GM19324 (cell line): ENCODE data around the gene PLA2G3.
"Not testable (repeated sequence)": the region's sequence is repeated elsewhere in the genome, so short reads cannot be mapped to it uniquely, and the experiment has no call there.

Experiments used
- ATAC-seq: cut with Tn5 transposase; IDR thresholded peaks from one replicate; pipeline ENCODE4 v1.9.1; 2021; ENCODE audit warnings: mild to moderate bottlenecking, moderate library complexity; ENCODE audit not compliant: unreplicated experiment, low FRiP score

Gene PLA2G3

DNA sequence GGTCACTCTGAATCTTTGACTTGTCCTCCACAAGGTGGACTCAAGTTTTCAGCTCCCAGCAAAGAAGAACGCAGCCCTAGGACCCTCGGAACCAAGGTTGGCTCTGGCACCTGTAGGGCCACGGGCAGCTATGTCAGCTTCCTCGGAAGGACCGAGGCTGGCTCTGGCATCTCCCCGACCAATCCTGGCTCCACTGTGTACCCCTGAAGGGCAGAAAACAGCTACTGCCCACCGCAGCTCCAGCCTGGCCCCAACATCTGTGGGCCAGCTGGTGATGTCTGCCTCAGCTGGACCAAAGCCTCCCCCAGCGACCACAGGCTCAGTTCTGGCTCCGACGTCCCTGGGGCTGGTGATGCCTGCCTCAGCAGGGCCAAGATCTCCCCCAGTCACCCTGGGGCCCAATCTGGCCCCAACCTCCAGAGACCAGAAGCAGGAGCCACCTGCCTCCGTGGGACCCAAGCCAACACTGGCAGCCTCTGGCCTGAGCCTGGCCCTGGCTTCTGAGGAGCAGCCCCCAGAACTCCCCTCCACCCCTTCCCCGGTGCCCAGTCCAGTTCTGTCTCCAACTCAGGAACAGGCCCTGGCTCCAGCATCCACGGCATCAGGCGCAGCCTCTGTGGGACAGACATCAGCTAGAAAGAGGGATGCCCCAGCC is 15.4 kb downstream of the PLA2G3 start:
- no peak for ATAC-seq

DNA sequence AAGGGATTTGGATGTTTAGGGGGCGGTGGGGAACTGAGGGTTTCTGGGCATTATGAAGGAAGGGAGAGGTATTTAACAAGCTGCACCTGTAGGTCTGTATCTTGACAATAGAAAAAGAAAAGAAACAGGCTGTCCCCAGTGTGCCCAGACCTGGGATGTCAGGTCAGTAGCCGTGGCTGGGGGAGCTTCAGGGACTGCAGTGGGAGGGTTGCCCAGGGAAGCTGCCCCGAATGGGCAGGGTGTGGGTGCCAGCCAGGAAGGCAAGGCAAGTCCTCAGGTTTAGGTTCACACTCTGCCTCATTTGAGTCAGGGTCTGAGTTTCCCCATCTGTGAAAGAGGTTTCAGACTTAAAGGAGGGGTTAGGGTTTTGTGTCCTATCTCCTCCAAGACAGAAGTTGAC is 16.0 kb downstream of the PLA2G3 start:
- ATAC-seq = no peak

DNA sequence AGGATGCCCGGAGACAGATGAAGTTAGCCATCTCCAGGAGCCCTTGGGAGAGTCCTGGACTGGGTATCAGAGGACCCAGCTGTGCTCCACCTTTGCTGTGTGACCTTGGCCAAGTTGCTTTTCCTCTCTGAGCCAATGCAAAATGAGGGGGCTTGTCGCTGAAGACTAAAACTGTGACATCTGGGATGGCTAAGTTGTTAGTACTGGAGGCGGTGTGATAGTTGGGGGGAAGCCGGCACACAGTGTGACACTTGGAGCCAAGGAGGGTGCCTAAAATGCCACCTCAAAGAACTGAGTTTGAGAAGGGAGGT is 17.1 kb downstream of the PLA2G3 start:
- no peak for ATAC-seq

DNA sequence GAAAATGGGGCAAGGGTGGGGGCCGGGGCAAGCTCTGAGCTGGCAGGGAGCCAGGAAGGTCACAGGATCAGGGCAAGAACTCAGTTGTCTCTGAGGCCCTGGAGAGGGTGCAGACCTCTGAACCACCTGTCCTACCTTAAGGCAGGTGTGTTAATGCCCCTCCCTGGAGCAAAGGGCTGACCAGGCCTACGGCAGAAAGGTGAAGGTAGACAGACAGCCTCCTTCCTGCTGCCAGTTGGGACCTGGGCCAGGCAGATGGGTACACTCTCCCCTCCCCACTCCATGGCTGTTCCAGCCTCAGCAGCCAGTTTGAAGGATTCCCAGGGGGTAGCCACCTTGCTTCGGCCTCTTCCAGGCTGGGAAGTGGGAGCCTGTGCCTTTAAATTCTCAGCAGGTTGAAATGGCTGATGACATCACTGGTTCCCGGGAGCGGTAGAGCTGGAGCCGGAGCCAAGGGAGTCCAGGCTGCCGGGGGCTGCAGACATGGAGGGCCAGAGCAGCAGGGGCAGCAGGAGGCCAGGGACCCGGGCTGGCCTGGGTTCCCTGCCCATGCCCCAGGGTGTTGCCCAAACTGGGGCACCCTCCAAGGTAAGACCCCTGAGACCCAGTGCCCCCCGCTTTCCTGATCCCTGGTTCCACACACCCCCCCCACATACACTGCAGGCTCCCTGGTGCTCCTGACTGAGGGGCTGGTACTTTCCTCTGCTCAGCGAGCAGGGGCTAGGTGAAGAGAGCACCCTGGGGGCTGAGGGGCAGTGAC is 17.6 kb downstream of the PLA2G3 start, which contains the start of gene INPP5J:
TSS of gene INPP5J (plus strand) at position 435 of the 760 bp plus-strand sequence. CDS start at position 484, 49 bp downstream.
- ATAC-seq = no peak

DNA sequence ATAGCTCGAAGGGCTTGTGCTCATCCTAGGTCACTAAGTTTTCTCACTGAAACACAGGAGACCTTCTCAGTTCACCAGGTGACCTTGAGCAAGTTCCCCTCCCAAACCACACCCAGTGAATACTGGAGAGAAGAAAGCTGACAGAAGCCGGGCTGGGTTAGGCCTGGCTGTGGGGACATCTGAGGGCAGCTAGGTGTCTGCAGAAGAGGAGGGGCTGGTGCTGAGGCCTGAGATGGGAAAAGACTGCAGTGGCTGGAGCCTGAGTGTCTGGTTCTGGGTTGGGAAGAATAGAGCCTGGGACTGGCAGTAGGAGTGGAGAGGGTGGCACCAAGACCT is 18.1 kb downstream of the PLA2G3 start:
- no peak for ATAC-seq

DNA sequence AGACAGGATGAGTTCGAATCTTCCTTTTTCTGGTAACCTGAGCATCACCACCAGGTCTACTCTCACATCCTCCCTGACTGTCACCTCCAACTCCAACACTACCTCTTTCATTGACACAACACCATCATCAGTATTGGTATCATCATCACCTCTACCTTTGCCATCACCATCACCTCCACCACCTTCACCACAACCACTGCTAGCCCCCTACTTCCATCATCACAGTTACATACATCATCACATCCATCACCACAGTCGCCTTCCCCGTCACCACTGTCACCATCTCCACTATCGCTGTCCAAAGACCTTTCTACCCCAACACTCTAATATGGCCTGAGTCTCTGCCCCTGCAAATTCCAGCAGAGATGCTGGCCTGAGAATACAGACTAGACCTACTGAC is 18.9 kb downstream of the PLA2G3 start:
- no peak for ATAC-seq

DNA sequence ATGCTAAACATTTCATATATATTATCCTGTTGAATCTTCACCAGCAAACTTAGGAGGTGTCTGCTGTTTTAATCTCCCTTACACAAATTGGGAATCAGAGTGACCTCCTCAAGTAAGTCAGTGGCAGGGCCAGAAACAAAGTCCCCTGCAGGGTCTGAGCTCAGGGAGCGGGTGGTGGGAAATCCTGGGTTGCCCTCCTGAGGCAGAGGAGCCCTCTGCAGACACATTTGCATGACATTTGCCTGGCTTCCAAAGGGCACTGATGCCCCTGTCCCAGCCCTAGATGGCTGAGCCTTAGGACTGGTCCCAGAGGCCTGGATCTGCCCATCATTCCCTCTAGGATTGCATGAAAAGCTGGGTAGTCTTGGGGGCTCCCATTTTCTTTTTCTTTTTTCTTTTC is 19.7 kb downstream of the PLA2G3 start:
- no peak for ATAC-seq

DNA sequence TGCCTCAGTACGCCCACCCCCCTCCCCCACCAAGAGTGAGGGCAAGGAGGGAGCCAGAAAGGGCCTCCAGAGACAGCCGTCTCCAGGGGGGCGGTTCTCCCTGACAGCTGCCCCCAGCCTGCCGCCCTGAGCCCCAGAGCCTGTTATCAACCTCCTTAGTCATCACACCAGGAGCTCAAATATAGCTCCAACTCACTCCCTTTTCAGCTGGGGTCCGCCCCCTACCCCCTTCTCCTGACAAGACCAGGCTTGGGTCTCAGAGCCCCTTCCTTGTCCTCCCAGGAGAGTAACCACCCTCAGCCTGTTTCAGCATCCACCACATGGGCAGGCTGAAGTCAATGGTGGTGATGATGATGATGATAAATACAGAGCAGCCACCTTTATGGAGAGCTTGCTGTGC is 20.1 kb downstream of the PLA2G3 start:
- ATAC-seq = no peak

DNA sequence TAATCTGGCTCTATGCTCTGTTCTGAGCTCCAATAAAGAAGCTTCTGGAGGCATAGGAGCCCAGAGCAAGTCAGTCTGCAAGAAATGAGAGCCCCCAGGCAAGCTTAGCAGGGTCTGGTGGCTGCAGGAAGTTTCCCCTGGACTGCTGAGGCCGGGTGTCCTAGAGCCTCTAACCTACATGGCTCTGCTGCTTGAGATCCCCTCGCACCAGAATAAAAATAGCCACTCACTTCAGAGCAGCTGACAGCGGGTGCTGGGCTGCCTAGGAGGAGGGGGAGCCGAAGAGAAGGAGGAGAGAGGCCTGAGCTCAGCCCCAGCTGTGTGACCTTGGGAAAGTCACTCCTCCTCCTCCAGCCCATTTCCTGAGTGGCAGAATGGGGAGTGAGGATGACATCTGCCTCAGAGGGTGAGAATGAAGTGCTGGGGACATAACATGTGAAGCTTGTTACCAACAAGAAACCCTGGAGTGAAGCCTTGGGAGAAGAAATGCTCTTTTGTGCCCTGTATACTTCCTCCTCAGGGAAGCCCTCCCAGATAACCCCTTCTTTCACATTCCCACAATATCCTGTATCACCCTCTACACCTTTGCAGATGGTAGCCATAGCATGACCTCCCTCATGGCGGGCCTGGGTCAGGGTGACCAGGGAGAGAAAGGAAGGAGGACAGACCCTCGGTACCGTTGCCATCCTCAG is 21.1 kb downstream of the PLA2G3 start:
- ATAC-seq = no peak

DNA sequence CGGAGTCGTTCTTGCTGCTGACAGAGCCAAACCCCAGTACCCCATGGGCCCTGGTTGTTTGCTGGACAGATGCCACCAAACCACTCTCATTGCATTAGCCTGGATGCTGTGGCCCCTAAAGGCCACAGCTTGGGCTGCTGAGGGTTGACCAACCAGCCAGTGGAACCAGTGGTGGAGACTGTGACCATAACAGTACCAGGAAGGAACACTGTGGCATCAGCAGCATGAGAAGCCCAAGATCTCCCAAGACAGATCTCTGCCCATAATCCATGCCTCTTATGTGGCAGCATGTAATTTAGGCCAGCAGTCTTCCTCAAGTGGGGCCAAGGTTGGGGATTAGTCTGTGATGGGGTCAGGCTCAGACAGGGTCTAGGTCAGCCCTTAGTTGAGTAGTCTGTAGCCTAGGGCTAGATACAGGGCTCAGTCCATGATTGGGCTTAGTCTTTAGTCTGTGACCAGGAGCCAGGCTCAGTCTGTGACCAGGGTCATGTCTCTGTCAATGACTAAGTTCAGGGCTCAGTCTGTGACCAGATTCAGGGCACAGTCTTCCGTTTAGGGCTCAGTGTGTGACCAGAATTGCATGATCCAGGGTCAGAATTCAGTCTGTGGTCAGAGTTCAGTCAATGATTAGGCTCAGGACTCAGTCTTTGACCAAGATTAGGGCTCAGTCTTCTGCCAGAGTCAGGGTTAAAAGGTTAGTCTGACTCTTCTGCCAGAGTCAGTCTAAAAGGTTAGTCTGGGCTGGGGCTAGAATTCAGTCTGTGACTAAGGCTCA is 22.1 kb downstream of the PLA2G3 start:
- no peak for ATAC-seq

DNA sequence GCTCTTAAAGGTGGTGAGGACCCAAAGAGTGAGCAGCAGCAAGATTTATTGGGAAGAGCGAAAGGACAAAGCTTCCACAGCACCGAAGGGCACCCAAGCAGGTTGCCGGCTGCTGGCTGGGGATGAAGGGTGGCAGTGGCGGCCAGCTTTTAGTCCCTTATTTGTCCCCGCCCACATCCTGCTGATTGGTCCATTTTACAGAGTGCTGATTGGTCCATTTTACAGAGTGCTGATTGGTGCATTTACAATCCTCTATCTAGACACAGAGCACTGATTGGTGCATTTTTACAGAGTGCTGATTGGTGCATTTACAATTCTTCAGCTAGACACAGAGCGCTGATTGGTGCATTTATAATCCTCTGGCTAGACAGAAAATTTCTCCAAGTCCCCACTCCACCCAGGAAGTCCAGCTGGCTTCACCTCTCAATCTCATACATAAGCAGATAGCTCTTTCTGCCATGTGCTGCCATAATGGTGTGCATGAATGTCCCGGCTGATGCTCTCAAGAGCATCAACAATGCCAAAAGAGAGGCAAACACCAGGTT is 27.7 kb downstream of the PLA2G3 start:
- ATAC-seq = not testable (repeated sequence)

DNA sequence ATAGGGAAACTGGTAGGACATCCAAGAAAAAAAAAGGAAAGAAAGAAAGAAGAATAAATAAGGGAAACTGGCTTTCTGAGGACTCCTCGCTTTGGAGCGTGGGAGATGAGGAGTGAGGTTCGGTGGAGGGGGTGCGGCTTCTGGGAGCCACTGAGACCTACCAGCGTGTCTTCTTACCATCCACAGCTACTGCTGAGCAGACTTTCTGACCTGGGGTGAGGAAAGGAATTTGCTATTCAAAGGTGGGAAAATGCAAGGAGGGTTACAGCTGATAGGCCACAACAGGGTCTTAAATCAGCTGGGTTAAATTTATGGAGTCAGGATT is 32.5 kb downstream of the PLA2G3 start:
- peak; percentile 23 for ATAC-seq

DNA sequence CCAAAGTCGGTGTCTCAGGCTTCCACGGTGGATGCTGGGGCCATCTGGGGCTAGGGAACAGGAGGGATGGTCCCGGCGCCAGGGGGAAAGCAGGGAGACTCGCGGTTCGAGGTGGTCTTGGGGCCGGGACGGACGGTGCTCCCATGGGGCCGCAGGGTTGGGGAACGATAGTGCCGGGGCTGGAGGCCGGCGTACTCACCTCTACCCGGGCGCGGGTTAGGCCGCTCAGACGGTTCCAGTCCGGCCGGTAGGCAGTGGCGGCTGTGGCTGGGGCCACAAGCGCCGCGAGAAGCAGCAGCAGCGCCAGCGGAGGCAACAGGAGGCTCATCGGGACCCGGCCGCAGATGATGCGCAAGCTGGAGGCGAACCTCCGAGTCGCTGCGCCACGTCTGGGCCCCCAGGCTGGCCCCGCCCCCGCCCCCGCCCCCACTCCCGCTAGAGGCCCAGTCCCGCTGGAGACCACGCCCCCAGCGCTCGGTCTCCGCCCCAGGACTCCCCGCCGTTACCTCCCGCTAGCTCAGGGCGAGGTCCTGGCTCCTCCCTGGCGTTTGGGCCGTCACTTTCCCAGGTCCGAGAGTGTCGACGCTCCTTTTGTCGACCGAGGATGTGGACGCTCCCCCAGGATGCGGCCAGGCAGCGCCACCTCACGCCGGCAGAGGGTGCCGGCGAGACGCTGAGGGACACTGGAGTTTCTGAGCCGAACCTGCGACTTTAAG is 33.0 kb downstream of the PLA2G3 start, which contains the start of gene SELENOM:
TSS of gene SELENOM (minus strand) at position 391 of the 716 bp plus-strand sequence. CDS start at position 328, 63 bp downstream.
- peak; percentile 86 for ATAC-seq

DNA sequence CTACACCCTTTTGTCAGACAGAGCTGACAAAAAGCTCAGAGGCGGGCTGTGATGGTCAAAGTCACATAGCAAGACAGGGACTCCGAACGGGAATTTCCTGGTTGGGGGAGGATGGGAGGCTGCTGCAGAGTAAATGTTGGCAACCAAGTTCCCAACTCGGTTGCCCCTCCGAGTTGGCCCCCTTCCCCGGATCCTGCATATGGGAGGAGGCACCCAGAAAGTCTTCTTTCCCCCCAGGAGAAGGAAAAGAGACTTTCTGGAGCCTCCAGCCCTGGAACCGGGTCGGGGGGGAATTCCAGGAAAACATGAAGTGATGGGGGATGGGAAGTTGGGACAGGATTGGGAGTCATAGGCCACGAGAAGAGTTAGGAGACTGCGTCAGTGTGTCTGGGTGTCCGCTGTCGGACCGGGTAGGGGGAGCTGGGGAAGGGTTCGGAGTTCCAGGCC is 33.6 kb downstream of the PLA2G3 start:
- ATAC-seq = no peak

DNA sequence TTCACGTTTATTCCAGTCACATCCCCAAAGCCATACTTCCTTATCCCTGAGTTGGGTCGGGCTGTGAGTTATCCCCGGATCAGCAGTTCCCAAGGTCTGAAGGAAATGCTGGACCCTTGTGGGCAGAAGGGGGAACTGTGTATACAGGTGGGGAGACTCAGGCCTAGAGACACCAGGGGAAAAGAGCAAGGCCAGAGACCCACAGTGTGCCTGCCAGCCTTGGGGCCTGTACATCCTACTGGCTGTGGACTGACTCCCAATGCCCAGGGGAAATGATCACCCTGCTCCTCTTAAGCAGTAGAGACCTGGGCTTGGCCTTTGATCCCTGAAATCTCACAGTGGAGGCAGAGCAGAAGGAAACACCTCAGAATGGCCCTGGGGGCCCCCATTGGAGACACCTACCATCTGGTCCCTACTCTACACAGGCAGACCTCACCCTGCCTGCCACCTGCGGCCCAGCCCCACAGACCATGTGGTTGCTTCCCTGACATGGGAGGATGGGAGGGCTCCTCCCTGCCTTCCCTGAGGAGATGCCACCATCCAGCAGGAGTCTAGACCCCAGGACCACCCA is 34.2 kb downstream of the PLA2G3 start:
- ATAC-seq = no peak

DNA sequence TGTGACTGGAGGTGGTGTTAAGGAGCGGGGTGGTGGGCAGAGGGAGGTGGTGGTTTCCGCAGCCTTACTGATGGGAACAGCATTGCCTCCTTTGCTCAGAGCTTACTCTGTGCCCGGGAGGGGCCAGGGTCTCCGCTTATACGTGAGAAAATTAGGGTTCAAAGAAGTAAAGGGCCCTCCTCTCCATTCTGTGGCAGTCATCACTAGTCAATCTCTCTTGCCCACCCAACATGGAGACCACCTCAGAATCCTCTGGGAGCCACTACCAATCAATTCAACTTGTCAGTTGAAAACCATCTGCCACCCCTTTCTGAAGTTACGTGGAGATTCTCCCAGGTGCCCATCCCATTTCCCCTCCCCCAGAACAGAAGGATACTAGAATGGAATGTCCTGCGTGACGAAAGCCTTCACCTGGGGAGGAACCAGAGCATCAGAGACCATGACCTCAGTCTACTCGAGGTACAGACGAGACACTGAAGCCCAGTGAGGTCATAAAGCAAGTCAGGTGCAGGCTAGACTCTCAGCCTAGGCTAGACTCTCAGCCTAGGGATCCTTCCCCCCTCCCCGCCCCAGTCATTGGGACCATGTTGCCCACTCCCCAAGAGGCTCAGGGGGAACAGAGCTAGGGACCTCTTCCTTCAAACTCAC is 34.9 kb downstream of the PLA2G3 start:
- no peak for ATAC-seq

DNA sequence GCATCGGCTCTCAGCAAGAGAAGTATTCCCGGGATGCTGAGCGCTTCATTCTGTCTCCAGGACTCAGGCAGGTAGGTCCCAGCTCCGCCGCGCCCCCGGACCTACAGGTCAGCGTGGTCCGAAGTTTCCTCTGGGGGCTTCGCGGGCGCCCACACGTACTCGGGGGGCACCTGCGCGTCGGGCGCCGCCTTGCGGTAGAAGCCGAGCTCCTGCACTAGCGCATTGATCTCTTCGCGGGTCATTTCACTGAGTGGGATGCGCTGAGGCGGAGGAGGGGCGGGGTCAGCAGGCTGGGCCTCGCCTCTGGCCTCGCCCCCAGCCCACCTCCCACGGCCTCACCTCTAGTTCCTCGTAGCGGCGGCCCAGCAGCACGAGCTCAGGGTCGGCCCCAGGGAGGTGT is 35.4 kb downstream of the PLA2G3 start:
- ATAC-seq = no peak

DNA sequence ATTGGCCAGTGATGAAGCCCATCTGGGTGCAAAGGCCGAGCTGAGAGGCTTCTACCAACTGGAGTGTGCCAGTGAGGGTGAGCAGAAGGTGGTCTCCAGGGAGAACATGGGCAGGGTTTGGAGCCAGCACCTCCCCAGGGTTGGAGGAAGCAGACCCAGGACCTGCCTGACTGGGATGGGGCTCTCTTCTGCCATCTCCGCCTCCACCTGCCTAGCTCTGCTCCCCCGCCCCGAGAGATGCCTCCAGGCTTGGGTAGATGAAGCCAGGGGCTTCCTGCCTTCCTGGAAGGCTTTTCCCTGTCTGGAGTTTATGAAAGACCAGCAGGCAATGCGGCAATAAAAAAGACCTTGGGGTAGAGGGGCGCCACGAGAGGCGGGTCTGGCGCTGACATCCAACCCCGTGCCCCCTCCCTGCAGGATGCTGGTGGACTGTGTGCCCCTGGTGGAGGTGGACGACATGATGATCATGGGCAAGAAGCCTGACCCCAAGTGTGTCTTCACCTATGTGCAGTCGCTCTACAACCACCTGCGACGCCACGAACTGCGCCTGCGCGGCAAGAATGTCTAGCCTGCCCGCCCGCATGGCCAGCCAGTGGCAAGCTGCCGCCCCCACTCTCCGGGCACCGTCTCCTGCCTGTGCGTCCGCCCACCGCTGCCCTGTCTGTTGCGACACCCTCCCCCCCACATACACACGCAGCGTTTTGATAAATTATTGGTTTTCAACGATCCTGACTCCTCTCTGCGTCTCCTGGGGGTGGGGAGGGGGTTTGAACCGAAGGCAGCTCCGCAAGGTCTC is 36.2 kb downstream of the PLA2G3 start:
- ATAC-seq = no peak
